ENCODE measurements around the gene CACNA1G.

- TF ChIP-seq CTCF (IDR thresholded peaks at IDR 0.05; ENCODE audit: extremely low read depth in 1 of 2, insufficient read depth in 1 of 2, low read depth in 1 of 2, low read length in 2 of 2) = no peak
- no peak for TF ChIP-seq MAX (IDR thresholded peaks at IDR 0.05; ENCODE audit: insufficient read depth, insufficient read length)
- TF ChIP-seq POLR2A (IDR thresholded peaks at IDR 0.05; ENCODE audit: low read depth, low read length) = no peak
- TF ChIP-seq FOS (IDR thresholded peaks at IDR 0.05; ENCODE audit: borderline replicate concordance, insufficient read depth, low read length) = no peak
Measured at GRCh38 chr17:50562242-50563091, 2.0 kb downstream of the CACNA1G start.

All from endothelial cell of umbilical vein (primary cell).